GM19193 (cell line): Measurements from ENCODE around the gene LTBP1.

ENCODE experiments used
- POLR2A ChIP-seq: IDR thresholded peaks from 4 replicates; pipeline ENCODE4 v1.6.1; 2011; ENCODE audit not compliant: insufficient read depth, insufficient read length; ENCODE audit errors: extremely low read depth

Gene LTBP1

GRCh38 chr2:33067598-33067997 lies 120.8 kb downstream of the LTBP1 start:
- TF ChIP-seq POLR2A = no peak

DNA sequence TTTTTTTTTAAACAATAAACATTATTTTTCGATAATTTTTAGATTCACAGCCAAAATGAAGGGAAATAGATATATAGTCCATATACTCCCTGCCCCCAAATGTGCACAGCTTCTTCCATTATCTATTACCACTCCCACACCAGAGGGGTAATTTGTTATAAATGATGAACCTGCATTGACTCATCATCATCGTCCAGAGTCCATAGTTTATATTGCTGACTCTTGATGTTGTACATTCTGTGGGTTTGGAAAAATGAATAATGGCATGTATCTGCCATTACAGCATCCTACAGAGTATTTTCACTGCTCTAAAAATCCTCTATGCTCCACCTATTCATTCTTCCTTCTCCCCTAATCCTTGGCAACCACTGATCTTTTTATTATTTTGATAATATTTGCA lies 121.5 kb downstream of the LTBP1 start:
- no peak for TF ChIP-seq POLR2A

GRCh38 chr2:33069894-33070651 lies 123.3 kb downstream of the LTBP1 start:
- no peak for TF ChIP-seq POLR2A

DNA sequence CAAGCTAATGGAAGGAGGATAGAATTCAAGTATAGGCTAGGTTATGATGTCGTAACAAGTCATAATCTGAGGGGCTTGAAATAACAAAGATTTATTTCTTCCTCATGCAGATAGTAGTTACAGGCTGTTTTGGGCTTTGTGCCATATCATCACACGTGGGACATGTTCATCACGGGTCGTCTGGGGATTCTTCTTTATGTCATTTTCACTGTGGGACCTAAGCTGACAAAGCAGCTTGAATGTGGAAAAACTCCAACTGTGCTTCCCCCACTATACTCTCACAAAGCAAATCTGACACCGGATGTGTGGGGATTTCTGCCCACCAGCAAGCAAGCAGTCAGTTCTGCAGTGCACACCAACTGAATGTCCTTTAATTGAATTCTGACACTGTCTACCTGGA lies 124.8 kb downstream of the LTBP1 start:
- TF ChIP-seq POLR2A = no peak

DNA sequence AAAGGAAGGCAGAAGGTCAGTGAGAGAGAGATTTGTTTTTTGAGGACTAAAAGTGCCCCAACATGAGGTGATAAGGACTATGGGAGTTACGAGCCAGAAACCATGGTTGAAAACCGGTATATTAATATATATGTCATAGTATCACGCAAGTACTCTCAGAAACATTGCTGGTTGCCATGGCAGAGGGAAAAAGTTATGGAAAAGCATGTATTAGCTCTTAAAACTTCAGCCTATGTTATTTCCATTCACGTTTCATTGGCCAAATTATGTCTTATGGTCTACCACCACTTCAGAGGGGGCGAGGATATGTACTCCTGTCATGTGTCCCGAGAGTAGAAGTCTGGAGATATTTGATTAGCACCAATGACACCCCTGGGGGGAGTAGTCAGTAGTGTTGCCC lies 125.9 kb downstream of the LTBP1 start:
- no peak for TF ChIP-seq POLR2A

DNA sequence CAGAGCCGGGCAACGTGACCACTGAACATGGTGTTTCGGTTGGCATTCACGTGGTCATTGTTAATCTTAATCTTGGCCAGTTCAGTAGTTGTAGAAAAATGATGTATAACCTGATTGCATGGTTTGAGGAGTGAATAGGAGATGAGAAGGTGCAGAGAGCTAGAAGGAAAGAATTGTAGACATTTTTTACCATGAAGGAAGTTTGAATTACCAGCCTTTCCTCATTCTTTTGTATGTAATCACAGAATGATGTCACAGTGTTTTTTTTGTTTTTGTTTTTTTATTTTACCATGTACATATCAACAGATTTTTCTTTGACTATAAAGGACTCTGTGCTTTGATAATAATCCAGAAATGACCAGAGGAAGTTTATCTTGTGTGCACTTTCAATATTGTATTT lies 126.3 kb downstream of the LTBP1 start:
- no peak for TF ChIP-seq POLR2A

DNA sequence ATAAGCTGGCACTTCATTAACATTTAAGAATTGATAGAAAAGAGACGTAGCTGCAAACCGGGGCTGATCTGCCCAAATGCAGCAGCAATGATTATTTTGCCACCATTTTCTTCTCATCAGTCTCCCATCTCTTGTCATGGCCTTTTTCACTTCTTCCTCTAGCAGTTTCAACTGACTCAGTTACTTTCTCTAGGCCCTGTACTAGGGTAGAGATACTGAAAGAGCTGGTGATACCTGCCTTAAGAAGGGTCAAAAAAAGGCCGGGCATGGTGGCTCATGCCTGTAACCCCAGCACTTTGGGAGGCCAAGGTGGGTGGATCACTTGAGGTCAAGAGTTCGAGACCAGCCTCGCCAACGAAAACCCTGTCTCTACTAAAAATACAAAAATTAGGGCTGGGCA lies 127.4 kb downstream of the LTBP1 start:
- no peak for TF ChIP-seq POLR2A

DNA sequence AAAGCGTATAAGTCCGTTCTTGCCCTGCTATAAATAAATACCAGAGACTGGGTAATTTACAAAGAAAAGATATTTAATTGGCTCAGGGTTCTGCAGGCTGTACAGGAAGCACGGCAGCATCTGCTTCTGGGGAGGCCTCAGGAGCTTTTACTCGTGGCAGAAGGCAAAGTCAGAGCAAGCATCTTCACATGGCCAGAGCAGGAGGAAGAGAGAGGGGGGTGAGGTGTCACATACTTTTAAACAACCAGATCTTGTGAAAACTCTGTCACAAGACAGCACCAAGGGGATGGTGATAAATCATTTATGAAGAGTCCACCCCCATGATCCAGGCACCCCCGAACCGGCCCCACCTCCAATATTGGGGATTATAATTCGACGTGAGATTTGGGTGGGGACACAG lies 130.6 kb downstream of the LTBP1 start:
- TF ChIP-seq POLR2A = no peak

DNA sequence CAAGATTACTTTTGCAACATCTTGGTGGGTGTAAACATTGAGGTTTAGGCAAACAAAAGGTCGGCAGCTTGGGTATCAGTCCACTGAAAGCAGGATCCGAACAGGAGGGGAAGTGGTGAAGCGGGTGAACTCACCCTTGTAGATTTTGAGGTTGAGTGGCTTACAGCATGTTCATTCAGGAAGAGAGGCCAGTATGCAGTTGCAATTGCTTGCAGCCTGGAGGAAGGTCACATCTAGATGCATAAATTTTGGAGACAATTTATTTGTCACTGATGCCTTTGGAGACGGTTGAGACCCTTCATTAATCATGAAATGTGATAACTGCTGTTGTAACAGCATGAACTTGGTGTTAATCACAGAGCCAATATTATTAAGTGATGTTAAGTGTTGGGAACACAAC lies 131.1 kb downstream of the LTBP1 start:
- no peak for TF ChIP-seq POLR2A

DNA sequence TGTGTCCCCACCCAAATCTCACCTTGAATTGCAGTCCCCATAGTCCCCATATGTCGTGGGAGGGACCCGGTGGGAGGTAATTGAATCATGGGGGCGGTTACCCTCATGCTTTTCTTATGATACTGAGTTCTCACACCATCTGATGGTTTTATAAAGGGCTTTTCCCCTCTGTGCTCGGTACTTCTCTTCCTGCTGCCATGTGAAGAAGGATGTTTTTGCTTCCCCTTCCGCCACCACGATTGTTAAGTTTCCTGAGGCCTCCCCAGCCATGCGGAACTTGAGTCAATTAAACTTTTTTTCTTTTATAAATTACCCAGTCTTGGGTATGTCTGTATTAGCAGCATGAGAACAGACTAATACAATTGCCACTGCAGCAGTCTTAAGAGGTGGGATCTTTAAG lies 134.9 kb downstream of the LTBP1 start:
- TF ChIP-seq POLR2A = no peak

DNA sequence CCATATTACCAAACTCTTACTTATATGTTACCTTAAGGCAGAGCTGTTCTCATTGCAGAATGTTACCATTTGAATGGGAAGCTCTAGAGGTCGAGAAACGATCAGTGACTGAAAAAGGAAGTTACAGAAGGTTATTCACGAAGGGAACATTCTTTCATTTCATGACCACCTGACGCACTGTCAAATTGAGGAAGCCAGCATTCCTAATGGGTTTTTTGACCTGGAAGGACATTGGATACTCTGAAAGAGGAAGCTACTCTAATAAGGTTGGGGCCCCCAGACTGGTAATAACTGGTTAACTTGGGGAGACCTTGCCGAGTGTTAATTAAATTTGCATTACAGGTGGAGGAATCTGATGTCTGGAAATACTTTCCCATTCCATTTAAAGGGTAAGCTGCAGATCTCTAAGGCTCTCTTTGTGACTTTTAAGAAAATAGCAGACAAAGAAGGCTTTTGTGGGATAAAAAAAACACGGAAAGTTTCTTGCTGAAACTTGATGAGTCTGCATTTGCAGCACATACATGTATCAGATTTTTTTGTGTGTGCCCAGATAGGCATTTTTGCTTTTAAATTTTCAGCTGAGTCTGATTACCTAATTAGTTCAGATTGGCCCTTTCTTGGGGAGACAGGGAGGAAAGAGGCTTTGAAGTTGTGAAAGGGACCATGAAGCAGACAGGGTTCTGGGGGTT lies 137.1 kb downstream of the LTBP1 start:
- no peak for TF ChIP-seq POLR2A

- no peak for TF ChIP-seq POLR2A
These were observed 137.7 kb downstream of the LTBP1 start for GRCh38 chr2:33084433-33084832.

DNA sequence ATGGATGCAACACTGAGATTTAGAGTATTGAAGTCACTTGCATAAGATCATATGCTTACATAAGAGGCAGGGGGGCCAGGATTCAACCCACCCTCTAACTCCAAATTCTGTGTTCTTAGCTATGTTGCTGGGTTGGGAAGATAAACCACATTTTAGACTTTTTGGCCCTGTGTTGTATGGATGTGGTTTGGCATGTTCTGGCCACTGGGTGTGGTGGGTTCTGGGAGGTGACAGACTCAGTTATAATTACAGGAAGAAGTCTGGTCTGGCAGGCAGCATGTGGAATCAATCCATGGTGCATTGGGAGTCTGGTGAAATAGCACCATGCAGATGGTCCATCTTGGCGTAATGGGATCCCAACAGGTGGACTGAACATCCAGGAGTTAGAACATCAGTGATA lies 138.9 kb downstream of the LTBP1 start:
- TF ChIP-seq POLR2A = no peak

DNA sequence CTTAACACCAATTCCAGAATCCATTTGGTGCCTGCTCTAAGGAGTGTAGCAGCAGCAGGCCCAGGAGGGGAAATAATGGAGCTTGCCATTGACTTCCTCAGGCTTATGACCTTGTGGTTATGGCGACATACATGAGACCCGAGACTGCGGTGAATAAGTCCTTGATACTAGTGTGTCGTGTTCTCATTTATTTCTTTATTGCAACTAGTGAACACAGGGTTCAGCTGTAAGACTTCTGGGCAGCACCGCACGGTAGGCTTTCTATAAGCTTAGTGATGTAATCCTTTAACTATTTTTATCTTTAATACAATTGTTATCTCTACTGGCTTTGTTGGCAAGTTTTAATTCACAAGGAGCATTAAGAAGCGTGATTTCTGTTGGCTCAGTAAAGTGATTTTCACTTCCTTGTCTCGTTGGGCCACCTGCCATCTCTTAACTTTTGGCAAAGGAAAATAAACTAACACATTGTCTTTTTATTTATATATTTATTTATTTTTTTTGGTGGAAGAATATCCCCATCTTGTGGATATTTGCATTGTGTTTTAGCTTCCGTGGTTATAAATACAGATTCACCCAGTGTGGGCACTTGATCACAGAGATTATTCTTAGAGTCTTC lies 139.8 kb downstream of the LTBP1 start:
- no peak for TF ChIP-seq POLR2A

- no peak for TF ChIP-seq POLR2A
These were observed 143.9 kb downstream of the LTBP1 start for GRCh38 chr2:33090553-33091134.
